Keratinocyte (primary cell): Measurements from ENCODE around the gene MTHFD1L.

Source experiments
- CTCF ChIP-seq, 3 experiments: IDR thresholded peaks in 1 of 3; conservative IDR thresholded peaks in 1 of 3; optimal IDR thresholded peaks in 1 of 3; 2 replicates in 2 of 3; 3 replicates in 1 of 3; pipeline versions ENCODE3 to v1.5.1; 2011; ENCODE audit warnings: low read length in 3 of 3, mild to moderate bottlenecking in 3 of 3, moderate library complexity in 2 of 3, control low read depth in 1 of 3, inconsistent platforms in 1 of 3; ENCODE audit not compliant: insufficient read depth in 2 of 3; ENCODE audit errors: extremely low read depth in 1 of 3
- EZH2 ChIP-seq: IDR thresholded peaks from one replicate; pipeline ENCODE4 v1.6.1; 2012; ENCODE audit warnings: inconsistent platforms, mild to moderate bottlenecking, low read length, moderate library complexity

GRCh38 chr6:150868759-150869158 is 3.3 kb downstream of the MTHFD1L start:
- TF ChIP-seq CTCF (optimal IDR thresholded peaks at IDR 0.05 in 1 of 3, IDR thresholded peaks at IDR 0.05 in 1 of 3, conservative IDR thresholded peaks at IDR 0.05 in 1 of 3; ENCODE audit: extremely low read depth in 1 of 3, insufficient read depth in 2 of 3, low read length in 3 of 3) = no peak
- TF ChIP-seq EZH2 = no peak
